ENCODE results near the gene RAB34.

The RAB34 gene

GRCh38 chr17:28717578-28718332, at the start of gene RAB34:
Gene RAB34 (minus strand): TSS chr17:28717868. CDS start chr17:28717266, 602 bp downstream.
- Histone ChIP-seq H3K36me3 (ENCODE audit: insufficient read depth, low read length) (peaks cover 37% of the 10 kb centered on the region), H3K4me3 (ENCODE audit: low read depth, low read length) (peak within 1 kb of the TSS; percentile 95), H3K4me1 (ENCODE audit: control insufficient read depth, insufficient read depth, low read length, unreplicated experiment) (peaks cover 19% of the 10 kb centered on the region), H2AFZ (ENCODE audit: low read length, unreplicated experiment) (peak within 1 kb of the TSS; percentile 77), H3K79me2 (ENCODE audit: control insufficient read depth, insufficient read depth, low read length, unreplicated experiment) (peaks cover 55% of the 10 kb centered on the region), H3K27me3 (ENCODE audit: insufficient read depth, low read length) (no peaks in the 10 kb centered on the region), H3K27ac (ENCODE audit: low read depth, low read length) (peak within 1 kb of the TSS; percentile 75)

GRCh38 chr17:28765038-28765437, 47.4 kb upstream of the RAB34 start:
- Histone ChIP-seq H3K36me3 (ENCODE audit: insufficient read depth, low read length) (peaks cover 19% of the 10 kb centered on the region), H3K79me2 (ENCODE audit: control insufficient read depth, insufficient read depth, low read length, unreplicated experiment) (peaks cover 34% of the 10 kb centered on the region), H3K27me3 (ENCODE audit: insufficient read depth, low read length) (no peaks in the 10 kb centered on the region), H2AFZ (ENCODE audit: low read length, unreplicated experiment) (no peak overlapping the region), H3K27ac (ENCODE audit: low read depth, low read length) (no peak overlapping the region), H3K4me3 (ENCODE audit: low read depth, low read length) (no peak overlapping the region), H3K4me1 (ENCODE audit: control insufficient read depth, insufficient read depth, low read length, unreplicated experiment) (peaks cover 7% of the 10 kb centered on the region)

- no peak overlapping the region for H3K27ac ChIP-seq (ENCODE audit: low read depth, low read length)
- H3K4me1 ChIP-seq (ENCODE audit: control insufficient read depth, insufficient read depth, low read length, unreplicated experiment): peaks cover 7% of the 10 kb centered on the region
- peaks cover 28% of the 10 kb centered on the region for H3K79me2 ChIP-seq (ENCODE audit: control insufficient read depth, insufficient read depth, low read length, unreplicated experiment)
- no peak overlapping the region for H2AFZ ChIP-seq (ENCODE audit: low read length, unreplicated experiment)
- no peak overlapping the region for H3K4me3 ChIP-seq (ENCODE audit: low read depth, low read length)
- no peaks in the 10 kb centered on the region for H3K27me3 ChIP-seq (ENCODE audit: insufficient read depth, low read length)
- peaks cover 19% of the 10 kb centered on the region for H3K36me3 ChIP-seq (ENCODE audit: insufficient read depth, low read length)
Observed at GRCh38 chr17:28763804-28764266, 46.2 kb upstream of the RAB34 start.

GRCh38 chr17:28763137-28763799, 45.6 kb upstream of the RAB34 start:
- Histone ChIP-seq H3K4me3 (ENCODE audit: low read depth, low read length) (no peak overlapping the region), H2AFZ (ENCODE audit: low read length, unreplicated experiment) (no peak overlapping the region), H3K79me2 (ENCODE audit: control insufficient read depth, insufficient read depth, low read length, unreplicated experiment) (peaks cover 28% of the 10 kb centered on the region), H3K4me1 (ENCODE audit: control insufficient read depth, insufficient read depth, low read length, unreplicated experiment) (peaks cover 7% of the 10 kb centered on the region), H3K36me3 (ENCODE audit: insufficient read depth, low read length) (peaks cover 19% of the 10 kb centered on the region), H3K27ac (ENCODE audit: low read depth, low read length) (no peak overlapping the region), H3K27me3 (ENCODE audit: insufficient read depth, low read length) (no peaks in the 10 kb centered on the region)

GRCh38 chr17:28760601-28761562, 43.2 kb upstream of the RAB34 start:
- no peak overlapping the region for H3K4me3 ChIP-seq (ENCODE audit: low read depth, low read length)
- peaks cover 15% of the 10 kb centered on the region; the same call in 1 of the 2 replicates for H3K36me3 ChIP-seq (ENCODE audit: insufficient read depth, low read length)
- peaks cover 10% of the 10 kb centered on the region for H3K4me1 ChIP-seq (ENCODE audit: control insufficient read depth, insufficient read depth, low read length, unreplicated experiment)

GRCh38 chr17:28759256-28759865, 41.7 kb upstream of the RAB34 start:
- Histone ChIP-seq H3K4me1 (ENCODE audit: control insufficient read depth, insufficient read depth, low read length, unreplicated experiment) (peaks cover 19% of the 10 kb centered on the region), H3K4me3 (ENCODE audit: low read depth, low read length) (no peak overlapping the region), H2AFZ (ENCODE audit: low read length, unreplicated experiment) (no peak overlapping the region), H3K36me3 (ENCODE audit: insufficient read depth, low read length) (peaks cover 12% of the 10 kb centered on the region; the same call in 1 of the 2 replicates), H3K79me2 (ENCODE audit: control insufficient read depth, insufficient read depth, low read length, unreplicated experiment) (peaks cover 12% of the 10 kb centered on the region), H3K27me3 (ENCODE audit: insufficient read depth, low read length) (no peaks in the 10 kb centered on the region), H3K27ac (ENCODE audit: low read depth, low read length) (no peak overlapping the region)

More at GRCh38 chr17:28760601-28761562, 43.2 kb upstream of the RAB34 start:
- no peaks in the 10 kb centered on the region for H3K27me3 ChIP-seq (ENCODE audit: insufficient read depth, low read length)
- H3K27ac ChIP-seq (ENCODE audit: low read depth, low read length): no peak overlapping the region
- H3K79me2 ChIP-seq (ENCODE audit: control insufficient read depth, insufficient read depth, low read length, unreplicated experiment): peaks cover 18% of the 10 kb centered on the region
- no peak overlapping the region for H2AFZ ChIP-seq (ENCODE audit: low read length, unreplicated experiment)

- Histone ChIP-seq H3K27ac (ENCODE audit: low read depth, low read length) (no peak overlapping the region), H2AFZ (ENCODE audit: low read length, unreplicated experiment) (no peak overlapping the region), H3K79me2 (ENCODE audit: control insufficient read depth, insufficient read depth, low read length, unreplicated experiment) (peaks cover 11% of the 10 kb centered on the region), H3K4me3 (ENCODE audit: low read depth, low read length) (no peak overlapping the region), H3K36me3 (ENCODE audit: insufficient read depth, low read length) (peaks cover 12% of the 10 kb centered on the region; the same call in 1 of the 2 replicates), H3K27me3 (ENCODE audit: insufficient read depth, low read length) (no peaks in the 10 kb centered on the region), H3K4me1 (ENCODE audit: control insufficient read depth, insufficient read depth, low read length, unreplicated experiment) (peaks cover 19% of the 10 kb centered on the region)
Observed at GRCh38 chr17:28758411-28759121, 40.9 kb upstream of the RAB34 start.

- Histone ChIP-seq H3K4me1 (ENCODE audit: control insufficient read depth, insufficient read depth, low read length, unreplicated experiment) (peaks cover 16% of the 10 kb centered on the region), H3K36me3 (ENCODE audit: insufficient read depth, low read length) (peaks cover 6% of the 10 kb centered on the region; the same call in 1 of the 2 replicates), H2AFZ (ENCODE audit: low read length, unreplicated experiment) (no peak overlapping the region), H3K27me3 (ENCODE audit: insufficient read depth, low read length) (no peaks in the 10 kb centered on the region), H3K27ac (ENCODE audit: low read depth, low read length) (no peak overlapping the region), H3K4me3 (ENCODE audit: low read depth, low read length) (no peak overlapping the region), H3K79me2 (ENCODE audit: control insufficient read depth, insufficient read depth, low read length, unreplicated experiment) (peaks cover 7% of the 10 kb centered on the region)
Observed at GRCh38 chr17:28756049-28756804, 38.6 kb upstream of the RAB34 start.

- Histone ChIP-seq H3K4me3 (ENCODE audit: low read depth, low read length) (no peak overlapping the region), H3K4me1 (ENCODE audit: control insufficient read depth, insufficient read depth, low read length, unreplicated experiment) (peaks cover 12% of the 10 kb centered on the region), H3K27me3 (ENCODE audit: insufficient read depth, low read length) (no peaks in the 10 kb centered on the region), H3K36me3 (ENCODE audit: insufficient read depth, low read length) (peaks cover 8% of the 10 kb centered on the region; the same call in 1 of the 2 replicates), H2AFZ (ENCODE audit: low read length, unreplicated experiment) (no peak overlapping the region), H3K27ac (ENCODE audit: low read depth, low read length) (no peak overlapping the region), H3K79me2 (ENCODE audit: control insufficient read depth, insufficient read depth, low read length, unreplicated experiment) (peaks cover 7% of the 10 kb centered on the region)
Observed at GRCh38 chr17:28755486-28755885, 37.8 kb upstream of the RAB34 start.
